Mesendoderm (in vitro differentiated cells): ENCODE measurements around the gene PPA1.

ENCODE experiments used
- DNase-seq: peaks from one replicate; pipeline ENCODE4 v3.0.0; 2013
- H2AK5ac ChIP-seq: 2 replicates; pipeline ENCODE4 v1.6.1; 2013; ENCODE audit warnings: low read length, inconsistent platforms
- H2BK120ac ChIP-seq: 2 replicates; pipeline ENCODE4 v1.6.1; 2013; ENCODE audit warnings: low read depth, mild to moderate bottlenecking, low read length, moderate library complexity, mixed read lengths
- H2BK15ac ChIP-seq: replicated peaks from 2 replicates; pipeline ENCODE4 v1.6.1; 2013; ENCODE audit warnings: low read depth, mild to moderate bottlenecking, moderate library complexity
- H2BK5ac ChIP-seq: 2 replicates; pipeline ENCODE4 v1.6.1; 2013; ENCODE audit warnings: low read length, inconsistent platforms
- H3K18ac ChIP-seq: 2 replicates; pipeline ENCODE4 v1.6.1; 2013; ENCODE audit warnings: mild to moderate bottlenecking, low read length, mixed read lengths
- H3K23ac ChIP-seq: one replicate; pipeline ENCODE4 v1.6.1; 2013; ENCODE audit warnings: low read length
- H3K27ac ChIP-seq: 2 replicates; pipeline ENCODE4 v1.5.1; 2013; ENCODE audit warnings: low read depth, mild to moderate bottlenecking, inconsistent platforms, low read length, moderate library complexity
- H3K27me3 ChIP-seq: 2 replicates; pipeline ENCODE4 v1.6.1; 2013; ENCODE audit warnings: low read length, control low read depth, mild to moderate bottlenecking, inconsistent platforms; ENCODE audit not compliant: insufficient read depth, poor library complexity
- H3K36me3 ChIP-seq: 2 replicates; pipeline ENCODE4 v1.6.1; 2013; ENCODE audit warnings: low read length, inconsistent platforms; ENCODE audit not compliant: control insufficient read depth, insufficient read depth
- H3K4ac ChIP-seq: one replicate; pipeline ENCODE4 v1.6.1; 2013; ENCODE audit warnings: low read depth, mild to moderate bottlenecking, low read length, moderate library complexity
- H3K4me1 ChIP-seq: 2 replicates; pipeline ENCODE4 v1.6.1; 2013; ENCODE audit warnings: low read depth, low read length, inconsistent platforms; ENCODE audit not compliant: control insufficient read depth
- H3K4me2 ChIP-seq: 2 replicates; pipeline ENCODE4 v1.6.1; 2013; ENCODE audit warnings: low read length
- H3K4me3 ChIP-seq: 2 replicates; pipeline ENCODE4 v1.5.1; 2013; ENCODE audit warnings: mild to moderate bottlenecking, low read length
- H3K56ac ChIP-seq: one replicate; pipeline ENCODE4 v1.6.1; 2013; ENCODE audit warnings: low read length
- H3K79me1 ChIP-seq: 2 replicates; pipeline ENCODE4 v1.6.1; 2013; ENCODE audit warnings: low read length, inconsistent platforms
- H3K79me2 ChIP-seq: 2 replicates; pipeline ENCODE4 v1.6.1; 2013; ENCODE audit warnings: mild to moderate bottlenecking, low read length; ENCODE audit not compliant: control insufficient read depth, insufficient read depth
- H3K9ac ChIP-seq: 2 replicates; pipeline ENCODE4 v1.6.1; 2013; ENCODE audit warnings: low read length, inconsistent platforms
- H4K5ac ChIP-seq: one replicate; pipeline ENCODE4 v1.6.1; 2013; ENCODE audit warnings: low read length
- H4K8ac ChIP-seq: one replicate; pipeline ENCODE4 v1.6.1; 2013; ENCODE audit warnings: low read depth, mild to moderate bottlenecking, control low read depth, low read length, moderate library complexity
- WGBS: extraction: QIAGEN DNeasy Blood & Tissue Kit; methylation state at CpG from one replicate; pipeline ENCODE4 v1.1.7; 2013; ENCODE audit warnings: low lambda C conversion rate, missing lambda C conversion rate; ENCODE audit not compliant: insufficient coverage; ENCODE audit errors: extremely low coverage; 5-methylcytosine and 5-hydroxymethylcytosine counted together

The PPA1 gene

DNA sequence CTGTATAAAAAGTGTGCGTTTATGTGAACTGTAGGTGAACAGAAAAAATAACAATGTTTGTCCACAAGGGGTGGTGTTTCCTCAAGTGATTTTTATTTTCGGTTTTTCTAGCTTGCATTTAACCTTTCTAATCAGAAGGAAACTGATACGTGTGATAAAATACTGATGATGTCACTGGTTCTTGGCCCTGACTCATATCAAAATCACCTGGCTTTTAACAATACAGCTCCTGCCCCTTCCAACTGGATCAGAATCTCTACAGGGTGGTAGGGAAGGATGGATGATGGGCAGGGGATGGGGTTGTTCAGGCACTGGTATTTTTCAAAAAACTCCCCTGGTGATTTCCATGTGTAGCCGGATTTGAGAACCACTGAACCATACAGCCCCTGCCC lies 39.7 kb upstream of the PPA1 start:
- Histone ChIP-seq H3K9ac (no peak overlapping the region), H2BK15ac (no peak overlapping the region), H4K5ac (no peak overlapping the region), H2AK5ac (no peak overlapping the region), H3K4ac (no peak overlapping the region), H3K4me1 (no peaks in the 10 kb centered on the region), H3K27ac (no peak overlapping the region), H3K56ac (no peak overlapping the region), H3K4me2 (no peak overlapping the region), H4K8ac (no peak overlapping the region), H3K23ac (no peak overlapping the region), H3K27me3 (no peaks in the 10 kb centered on the region), H3K79me1 (no peaks in the 10 kb centered on the region), H3K4me3 (no peak overlapping the region), H3K18ac (no peak overlapping the region), H2BK5ac (no peak overlapping the region), H2BK120ac (no peak overlapping the region), H3K36me3 (no peaks in the 10 kb centered on the region), H3K79me2 (no peaks in the 10 kb centered on the region)
- DNase-seq: no peak
- whole genome bisulfite sequencing: no CpG with 5 or more reads among the region's 4 CpGs

DNA sequence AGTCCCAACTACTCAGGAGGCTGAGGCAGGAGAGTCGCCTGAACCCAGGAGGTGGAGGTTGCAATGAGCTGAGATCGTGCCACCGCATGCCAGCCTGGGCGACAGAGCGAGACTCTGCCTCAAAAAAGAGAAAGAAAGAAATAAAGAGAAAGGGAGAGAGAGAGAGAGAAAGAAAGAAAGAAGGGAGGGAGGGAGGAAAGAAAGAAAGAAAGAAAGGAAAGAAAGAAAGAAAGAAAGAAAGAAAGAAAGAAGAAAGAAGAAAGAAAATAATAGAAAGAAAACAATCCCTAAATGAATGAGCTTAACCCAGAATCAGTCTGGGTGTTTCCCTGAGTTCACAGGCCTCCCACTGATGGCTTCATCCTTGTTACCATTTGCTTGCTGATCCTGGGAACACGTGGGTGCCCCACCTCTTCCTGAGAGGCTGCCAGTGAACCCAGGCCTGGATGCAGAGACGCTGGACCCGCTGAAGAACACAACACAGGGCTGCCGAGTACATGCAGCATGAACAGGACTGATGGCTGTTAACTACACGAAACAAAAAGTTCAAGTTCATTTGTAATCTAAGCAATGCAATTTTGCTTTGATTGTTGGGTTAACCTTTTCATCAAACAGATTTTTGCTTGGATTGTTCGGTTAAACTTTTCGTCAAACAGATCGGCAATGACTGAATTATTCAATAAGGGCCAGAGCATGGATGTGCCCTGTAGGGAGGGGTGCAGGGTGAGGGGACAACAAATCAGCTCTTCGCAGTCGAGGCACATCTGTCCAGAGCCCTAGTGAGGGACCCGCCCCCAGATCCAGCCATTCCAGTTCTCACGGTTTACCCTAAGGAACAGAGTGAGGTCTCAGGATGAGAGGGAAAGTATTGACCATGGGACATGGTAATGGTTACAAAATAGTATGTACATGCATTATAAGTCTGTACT lies 39.0 kb upstream of the PPA1 start:
- Histone ChIP-seq H3K36me3 (no peaks in the 10 kb centered on the region), H3K9ac (no peak overlapping the region), H3K4me1 (no peaks in the 10 kb centered on the region), H3K79me2 (no peaks in the 10 kb centered on the region), H3K4me3 (no peak overlapping the region), H2BK120ac (no peak overlapping the region), H3K23ac (no peak overlapping the region), H2BK5ac (no peak overlapping the region), H4K8ac (no peak overlapping the region), H3K79me1 (no peaks in the 10 kb centered on the region), H2AK5ac (no peak overlapping the region), H3K56ac (no peak overlapping the region), H3K4me2 (no peak overlapping the region), H2BK15ac (no peak overlapping the region), H3K27ac (no peak overlapping the region), H3K18ac (no peak overlapping the region), H4K5ac (no peak overlapping the region), H3K27me3 (no peaks in the 10 kb centered on the region), H3K4ac (no peak overlapping the region)
- WGBS: no CpG with 5 or more reads among the region's 17 CpGs
- DNase-seq: no peak

- Histone ChIP-seq H4K8ac (no peak overlapping the region), H3K18ac (no peak overlapping the region), H3K4me2 (no peak overlapping the region), H3K79me1 (no peaks in the 10 kb centered on the region), H3K4me3 (no peak overlapping the region), H3K4me1 (no peaks in the 10 kb centered on the region), H3K27me3 (no peaks in the 10 kb centered on the region), H2AK5ac (no peak overlapping the region), H3K56ac (no peak overlapping the region), H2BK15ac (no peak overlapping the region), H2BK120ac (no peak overlapping the region), H3K36me3 (no peaks in the 10 kb centered on the region), H3K4ac (no peak overlapping the region), H3K79me2 (no peaks in the 10 kb centered on the region), H3K23ac (no peak overlapping the region), H4K5ac (no peak overlapping the region), H2BK5ac (no peak overlapping the region), H3K27ac (no peak overlapping the region), H3K9ac (no peak overlapping the region)
- no peak for DNase-seq
- no CpG with 5 or more reads among the region's 2 CpGs for WGBS
These were observed 37.7 kb upstream of the PPA1 start for GRCh38 chr10:70270952-70271351.

DNA sequence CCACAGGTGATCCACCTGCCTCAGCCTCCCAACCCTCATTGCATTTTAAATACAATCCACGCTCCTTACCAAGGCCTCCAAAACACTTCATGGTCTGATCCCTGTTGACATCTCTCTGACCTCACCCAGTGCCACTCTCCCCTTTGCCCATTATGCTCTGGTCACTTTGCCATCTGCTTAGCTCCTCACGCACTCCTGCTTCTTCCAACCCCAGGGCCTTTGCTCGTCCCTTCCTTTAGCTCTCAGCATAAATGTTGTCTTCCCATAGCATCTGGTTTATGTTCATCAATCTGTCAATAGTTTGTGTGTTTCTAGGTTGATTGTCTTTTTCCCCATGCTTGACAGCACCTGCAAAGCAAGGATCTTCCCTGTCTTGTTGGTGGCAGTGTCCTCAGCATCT lies 36.5 kb upstream of the PPA1 start:
- Histone ChIP-seq H2BK5ac (no peak overlapping the region), H3K27ac (no peak overlapping the region), H3K4me2 (no peak overlapping the region), H4K8ac (no peak overlapping the region), H3K56ac (no peak overlapping the region), H3K4me1 (no peaks in the 10 kb centered on the region), H3K18ac (no peak overlapping the region), H3K27me3 (no peaks in the 10 kb centered on the region), H3K4me3 (no peak overlapping the region), H2BK120ac (no peak overlapping the region), H3K36me3 (no peaks in the 10 kb centered on the region), H3K79me2 (no peaks in the 10 kb centered on the region), H2AK5ac (no peak overlapping the region), H2BK15ac (no peak overlapping the region), H3K9ac (no peak overlapping the region), H4K5ac (no peak overlapping the region), H3K79me1 (no peaks in the 10 kb centered on the region), H3K23ac (no peak overlapping the region), H3K4ac (no peak overlapping the region)
- no CpG with 5 or more reads among the region's 3 CpGs for WGBS
- no peak for DNase-seq

- H3K4me1 ChIP-seq: no peaks in the 10 kb centered on the region
- no peak overlapping the region for H3K56ac ChIP-seq
- H2AK5ac ChIP-seq: no peak overlapping the region
- no peak overlapping the region for H2BK120ac ChIP-seq
- H4K8ac ChIP-seq: no peak overlapping the region
- H3K9ac ChIP-seq: no peak overlapping the region
- H3K23ac ChIP-seq: no peak overlapping the region
- H3K36me3 ChIP-seq: no peaks in the 10 kb centered on the region
- H3K4me3 ChIP-seq: no peak overlapping the region
- no peaks in the 10 kb centered on the region for H3K27me3 ChIP-seq
- no CpG with 5 or more reads among the region's 4 CpGs for WGBS
- no peaks in the 10 kb centered on the region for H3K79me1 ChIP-seq
- H2BK15ac ChIP-seq: no peak overlapping the region
- H4K5ac ChIP-seq: no peak overlapping the region
- no peak overlapping the region for H3K27ac ChIP-seq
- H3K79me2 ChIP-seq: no peaks in the 10 kb centered on the region
- no peak for DNase-seq
- H3K4me2 ChIP-seq: no peak overlapping the region
- no peak overlapping the region for H3K4ac ChIP-seq
- no peak overlapping the region for H2BK5ac ChIP-seq
- H3K18ac ChIP-seq: no peak overlapping the region
These were observed 35.1 kb upstream of the PPA1 start for GRCh38 chr10:70268376-70268775.
